ENCODE results near the gene DDX59. TPM values are rescaled to one million over a fixed set of nuclear protein-coding genes. Genes with fewer than 3 reads are reported as not detected.

Gene DDX59
- total RNA-seq, 3 donors from 2014 or later: 17.7 to 28.5 (median 26.2) TPM

DNA sequence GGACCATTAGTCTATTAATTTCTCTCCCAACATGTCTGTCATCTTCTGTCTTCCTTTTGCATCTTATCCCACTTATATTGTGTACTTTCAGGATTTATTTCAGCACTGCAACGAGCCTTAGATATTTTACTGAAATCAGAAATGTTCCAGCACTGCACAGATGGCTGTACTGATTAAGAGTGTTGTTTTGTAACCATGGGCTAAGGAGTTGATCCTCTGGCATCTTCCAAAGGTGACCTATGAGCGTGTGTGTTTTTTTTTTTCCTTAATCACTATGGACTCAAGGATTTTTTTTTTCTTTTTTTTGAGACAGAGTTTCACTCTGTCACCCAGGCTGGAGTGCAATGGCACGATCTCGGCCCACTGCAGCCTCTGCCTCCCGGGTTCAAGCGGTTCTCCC is 7.1 kb upstream of the DDX59 start:
- H3K36me3 ChIP-seq (ENCODE audit: low read depth): no peaks in the 10 kb centered on the region
- H3K4me1 ChIP-seq (ENCODE audit: low read depth): no peaks in the 10 kb centered on the region
- no peak for DNase-seq
- intact Hi-C loops (cut with DNase I, micrococcal nuclease): no loop called here
- ATAC-seq: no peak
- no peak overlapping the region for H3K4me3 ChIP-seq
- H3K9me3 ChIP-seq: no peaks in the 10 kb centered on the region
- TF ChIP-seq CTCF (IDR thresholded peaks at IDR 0.05): no peak

DNA sequence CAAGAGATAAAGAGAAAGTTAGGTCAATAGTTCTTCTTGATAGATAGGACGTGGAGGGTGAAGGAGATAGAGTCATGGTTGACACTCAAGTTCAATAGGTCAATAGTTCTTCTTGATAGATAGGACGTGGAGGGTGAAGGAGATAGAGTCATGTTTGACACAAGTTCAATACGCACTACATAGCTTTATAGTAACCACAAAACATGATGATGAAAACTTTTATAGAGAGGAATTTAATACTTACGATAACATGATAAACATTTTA is 5.8 kb upstream of the DDX59 start:
- intact Hi-C loops (cut with DNase I, micrococcal nuclease): no loop called here
- H3K4me3 ChIP-seq: no peak overlapping the region
- no peaks in the 10 kb centered on the region for H3K9me3 ChIP-seq
- ATAC-seq (no peak), DNase-seq (no peak)
- no peak for TF ChIP-seq CTCF (IDR thresholded peaks at IDR 0.05)
- H3K36me3 ChIP-seq (ENCODE audit: low read depth): no peaks in the 10 kb centered on the region
- H3K4me1 ChIP-seq (ENCODE audit: low read depth): peaks cover 4% of the 10 kb centered on the region

DNA sequence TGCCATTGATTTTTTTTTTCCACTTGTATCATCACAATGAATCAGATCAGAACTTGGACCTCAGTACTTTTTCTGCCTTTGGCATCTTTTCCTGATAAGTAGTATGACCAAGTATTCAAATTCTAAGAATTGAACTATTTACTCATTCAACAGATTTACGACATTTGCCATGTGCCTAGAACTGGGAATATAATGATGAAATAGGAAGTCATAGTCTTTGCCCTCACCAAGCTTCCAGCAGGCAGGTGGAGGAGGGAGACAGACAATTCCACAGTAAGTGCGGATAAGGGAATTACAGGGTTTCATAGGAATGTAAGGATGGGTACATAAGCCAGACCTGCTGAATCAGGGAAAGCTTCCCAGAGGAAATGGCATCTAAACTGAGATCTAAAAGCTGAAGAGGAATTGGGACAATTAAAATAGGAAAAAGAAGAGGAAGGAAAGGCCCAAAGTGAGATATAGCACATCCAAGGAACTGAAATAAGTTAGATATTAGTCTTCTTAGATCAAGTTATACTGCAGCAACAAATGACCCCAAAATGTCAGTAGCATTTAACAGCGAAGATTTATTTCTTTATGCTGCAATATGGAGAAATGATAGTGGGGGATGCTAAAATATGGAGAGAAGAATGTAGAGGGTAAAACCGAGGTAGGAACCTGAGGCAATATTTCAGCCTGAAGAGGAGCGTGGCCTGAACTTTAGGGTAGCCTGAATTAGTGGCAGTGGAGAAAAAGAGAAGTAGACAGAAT is 5.3 kb upstream of the DDX59 start:
- Histone ChIP-seq H3K9me3 (no peaks in the 10 kb centered on the region), H3K4me3 (no peak overlapping the region), H3K36me3 (ENCODE audit: low read depth) (peaks cover 1% of the 10 kb centered on the region), H3K4me1 (ENCODE audit: low read depth) (peaks cover 6% of the 10 kb centered on the region)
- DNase-seq: no peak
- intact Hi-C loops (cut with DNase I, micrococcal nuclease): loop anchor here in 1 of 2 donors (5.0 kb wide), 1 partner anchor 62 kb away; the partner anchor contains the start of gene CAMSAP2
- TF ChIP-seq CTCF (IDR thresholded peaks at IDR 0.05): no peak
- no peak for ATAC-seq

DNA sequence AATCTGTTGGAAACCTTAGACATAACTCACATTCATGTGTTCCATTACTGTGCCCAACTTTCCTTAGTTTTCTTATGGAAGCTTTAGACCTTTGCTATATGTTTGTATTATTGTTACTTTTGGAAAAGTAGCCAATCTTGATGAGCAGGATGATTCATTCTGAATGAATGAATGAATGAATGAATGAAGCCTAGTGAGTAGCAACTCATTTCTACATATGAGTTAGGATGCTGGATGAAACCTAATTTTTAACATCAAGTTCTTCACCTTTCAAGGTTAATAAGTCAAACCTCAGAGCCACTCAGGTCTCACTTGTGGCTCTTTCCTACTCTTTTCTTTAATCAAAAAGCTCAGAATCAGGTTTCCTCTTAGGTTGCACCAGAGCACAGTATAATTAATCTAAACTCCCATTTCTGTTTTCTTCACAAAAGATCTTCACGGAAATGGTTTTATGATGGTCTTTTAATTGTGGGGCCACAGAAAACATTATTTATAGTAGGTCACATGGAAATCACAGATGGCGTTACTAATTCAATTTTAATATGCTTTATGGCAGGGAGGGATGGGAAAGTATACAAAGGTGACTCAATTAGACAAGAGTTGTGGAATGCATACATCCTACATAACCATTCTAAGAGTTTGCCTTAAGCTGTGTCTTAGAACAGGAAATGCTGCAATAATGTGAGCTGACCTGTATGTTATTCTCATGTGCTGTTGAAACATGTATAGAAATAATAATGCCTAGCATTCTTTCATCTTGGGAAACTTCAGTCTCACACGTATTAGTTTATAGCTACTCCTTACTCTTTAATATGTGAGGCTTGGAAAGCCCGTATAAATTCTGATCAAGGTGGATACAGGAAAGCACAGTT is 4.5 kb upstream of the DDX59 start:
- H3K4me3 ChIP-seq: no peak overlapping the region
- no peak for TF ChIP-seq CTCF (IDR thresholded peaks at IDR 0.05)
- peaks cover 3% of the 10 kb centered on the region for H3K36me3 ChIP-seq (ENCODE audit: low read depth)
- no peaks in the 10 kb centered on the region for H3K9me3 ChIP-seq
- no peak for ATAC-seq
- intact Hi-C loops (cut with DNase I, micrococcal nuclease): loop anchor here in 1 of 2 donors (5.0 kb wide), 1 partner anchor 63 kb away; the partner anchor contains the start of gene CAMSAP2
- H3K4me1 ChIP-seq (ENCODE audit: low read depth): peaks cover 6% of the 10 kb centered on the region
- DNase-seq: no peak

DNA sequence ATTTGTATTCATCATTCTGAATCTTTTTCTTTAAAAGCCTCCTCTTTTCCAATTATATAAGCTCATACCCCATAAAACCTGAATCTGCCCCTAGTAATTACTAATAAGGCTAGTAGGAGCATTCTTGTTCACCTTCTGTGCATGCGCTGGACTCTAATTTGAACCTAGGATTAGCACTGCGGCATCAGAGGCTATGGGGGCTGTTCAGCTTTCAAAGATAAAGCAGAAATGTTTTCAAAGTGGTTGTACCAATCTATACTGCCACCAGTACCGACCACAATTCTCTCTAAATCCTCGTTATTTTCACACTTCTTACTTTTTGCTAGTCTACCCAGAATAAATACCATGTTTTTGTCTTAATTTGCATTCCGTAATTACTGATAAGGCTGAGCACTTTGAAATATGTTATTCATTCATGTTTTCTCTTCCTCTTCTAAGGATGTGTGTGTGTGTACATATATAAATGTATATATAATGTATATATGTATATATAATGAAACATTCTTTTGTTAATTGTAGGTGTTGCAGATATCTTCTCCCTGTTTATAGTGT is 1.6 kb upstream of the DDX59 start:
- intact Hi-C loops (cut with DNase I, micrococcal nuclease): loop anchor here in 1 of 2 donors (5.0 kb wide), 1 partner anchor 66 kb away; the partner anchor contains the start of gene CAMSAP2
- no peak for TF ChIP-seq CTCF (IDR thresholded peaks at IDR 0.05)

More for the DNA sequence above, 1.6 kb upstream of the DDX59 start:
- Histone ChIP-seq H3K36me3 (ENCODE audit: low read depth) (peaks cover 3% of the 10 kb centered on the region), H3K4me1 (ENCODE audit: low read depth) (peaks cover 16% of the 10 kb centered on the region), H3K4me3 (no peak overlapping the region), H3K9me3 (no peaks in the 10 kb centered on the region)
- ATAC-seq (no peak), DNase-seq (no peak)
